Neural cell (in vitro differentiated cells): ENCODE data around the gene MARF1. TPM values are rescaled to one million over a fixed set of nuclear protein-coding genes. Genes with fewer than 3 reads are reported as not detected.

Experiments used
- H2AFZ ChIP-seq: fragments of 200-600, 300-800 bp; sonication (generic), shearing (Covaris generic); 2 replicates; pipeline ENCODE4 v1.6.0; 2014; ENCODE audit warnings: low read depth, mild to moderate bottlenecking, antibody characterized with exemption, low read length, moderate library complexity
- H3F3A ChIP-seq: fragments of 200-600 bp; shearing (Covaris generic); 2 replicates; pipeline ENCODE4 v1.6.1; 2016; ENCODE audit warnings: mild to moderate bottlenecking, moderate library complexity, mixed read lengths, antibody characterized with exemption, low read length; ENCODE audit not compliant: insufficient read depth, poor library complexity, severe bottlenecking
- H3K27ac ChIP-seq: fragments of 200-600, 300-800 bp; sonication (generic), shearing (Covaris generic); 2 replicates; pipeline ENCODE4 v1.5.1; 2014; ENCODE audit warnings: mild to moderate bottlenecking, low read length, moderate library complexity
- H3K27me3 ChIP-seq: fragments of 300-800, 200-600 bp; sonication (generic), shearing (Covaris generic); 2 replicates; pipeline ENCODE4 v1.6.0; 2014; ENCODE audit warnings: mild to moderate bottlenecking, low read depth, low read length, moderate library complexity; ENCODE audit not compliant: insufficient read depth
- H3K36me3 ChIP-seq: fragments of 300-800, 200-600 bp; sonication (generic), shearing (Covaris generic); 2 replicates; pipeline ENCODE4 v1.5.1; 2014; ENCODE audit warnings: mild to moderate bottlenecking, antibody characterized with exemption, low read length, moderate library complexity; ENCODE audit not compliant: insufficient read depth
- H3K4me2 ChIP-seq: fragments of 300-800, 200-600 bp; sonication (generic), shearing (Covaris generic); 2 replicates; pipeline ENCODE4 v1.6.0; 2014; ENCODE audit warnings: mild to moderate bottlenecking, low read length
- H3K4me3 ChIP-seq: fragments of 300-800, 200-600 bp; sonication (generic), shearing (Covaris generic); 2 replicates; pipeline ENCODE4 v1.5.1; 2014; ENCODE audit warnings: mild to moderate bottlenecking, low read length, moderate library complexity
- H3K79me2 ChIP-seq: fragments of 200-600 bp; shearing (Covaris generic); replicated peaks from 2 replicates; pipeline ENCODE4 v1.6.0; 2014; ENCODE audit warnings: mild to moderate bottlenecking, low read length, moderate library complexity; ENCODE audit not compliant: insufficient read depth
- H3K9ac ChIP-seq: fragments of 300-800, 200-600 bp; sonication (generic), shearing (Covaris generic); 2 replicates; pipeline ENCODE4 v1.6.1; 2016; ENCODE audit warnings: mild to moderate bottlenecking, low read length, mixed read lengths
- H3K9me2 ChIP-seq: fragments of 200-600 bp; shearing (Covaris generic); 2 replicates; pipeline ENCODE4 v1.6.1; 2016; ENCODE audit warnings: mild to moderate bottlenecking, low read length, mixed read lengths; ENCODE audit not compliant: insufficient read depth
- H3K9me3 ChIP-seq: fragments of 200-600, 300-800 bp; sonication (generic), shearing (Covaris generic); 2 replicates; pipeline ENCODE4 v1.6.1; 2016; ENCODE audit warnings: mild to moderate bottlenecking, mixed run types, low read length, moderate library complexity, mixed read lengths
- H4K20me1 ChIP-seq: fragments of 200-600 bp; shearing (Covaris generic); 2 replicates; pipeline ENCODE4 v1.6.1; 2016; ENCODE audit warnings: mild to moderate bottlenecking, mixed run types; ENCODE audit not compliant: insufficient read depth
- EP300 ChIP-seq: fragments of 450-650 bp; conservative IDR thresholded peaks from 2 replicates; pipeline ENCODE4 v1.6.1; 2014; ENCODE audit warnings: antibody characterized with exemption, mild to moderate bottlenecking, moderate library complexity; ENCODE audit not compliant: poor library complexity, severe bottlenecking
- EZH2 ChIP-seq: fragments of 200-600, 300-800 bp; shearing (Covaris generic), sonication (generic); IDR thresholded peaks from 2 replicates; pipeline ENCODE4 v1.6.1; 2014; ENCODE audit warnings: antibody characterized with exemption, low read length, borderline replicate concordance, mild to moderate bottlenecking; ENCODE audit not compliant: insufficient read depth, poor library complexity, severe bottlenecking
- MXI1 ChIP-seq: fragments of 450-650 bp; conservative IDR thresholded peaks from 2 replicates; pipeline ENCODE4 v1.6.1; 2014; ENCODE audit warnings: antibody characterized with exemption, mild to moderate bottlenecking; ENCODE audit not compliant: poor library complexity, severe bottlenecking
- POLR2AphosphoS5 ChIP-seq: IDR thresholded peaks from 2 replicates; pipeline ENCODE4 v1.6.1; 2012
- RAD21 ChIP-seq: fragments of 450-650 bp; conservative IDR thresholded peaks from 2 replicates; pipeline ENCODE4 v1.6.1; 2014; ENCODE audit warnings: antibody characterized with exemption, mild to moderate bottlenecking, moderate library complexity
- SMC3 ChIP-seq: fragments of 450-650 bp; conservative IDR thresholded peaks from 2 replicates; pipeline ENCODE4 v1.6.1; 2014; ENCODE audit warnings: antibody characterized with exemption, mild to moderate bottlenecking, moderate library complexity; ENCODE audit not compliant: poor library complexity
- TAF1 ChIP-seq: IDR thresholded peaks from 2 replicates; pipeline ENCODE4 v1.6.1; 2012; ENCODE audit warnings: low read depth
- polyA plus RNA-seq: library from polyadenylated mRNA; depleted of rRNA; stranded (reverse); fragments of >200 nt; gene quantifications from 2 replicates; pipeline ENCODE4 v1.2.3, GENCODE V29; 2014
- TF ChIP-seq, protein P1 (sequence below): IDR thresholded peaks from 2 replicates; pipeline ENCODE4 v1.6.1; 2012; ENCODE audit warnings: borderline replicate concordance
- TF ChIP-seq, protein P2 (sequence below): fragments of 450-650 bp; IDR thresholded peaks from 2 replicates; pipeline ENCODE4 v1.5.1; 2014; ENCODE audit warnings: antibody characterized with exemption, mild to moderate bottlenecking, moderate library complexity; ENCODE audit not compliant: poor library complexity, severe bottlenecking

MARF1 gene
- polyA plus RNA-seq, 1 donor from 2014 or later, result 23.2 TPM

GRCh38 chr16:15667091-15667742 is 24.3 kb upstream of the MARF1 start:
- no peak for TF ChIP-seq TAF1
- no peak for TF ChIP-seq EP300
- TF ChIP-seq, protein P1, sequence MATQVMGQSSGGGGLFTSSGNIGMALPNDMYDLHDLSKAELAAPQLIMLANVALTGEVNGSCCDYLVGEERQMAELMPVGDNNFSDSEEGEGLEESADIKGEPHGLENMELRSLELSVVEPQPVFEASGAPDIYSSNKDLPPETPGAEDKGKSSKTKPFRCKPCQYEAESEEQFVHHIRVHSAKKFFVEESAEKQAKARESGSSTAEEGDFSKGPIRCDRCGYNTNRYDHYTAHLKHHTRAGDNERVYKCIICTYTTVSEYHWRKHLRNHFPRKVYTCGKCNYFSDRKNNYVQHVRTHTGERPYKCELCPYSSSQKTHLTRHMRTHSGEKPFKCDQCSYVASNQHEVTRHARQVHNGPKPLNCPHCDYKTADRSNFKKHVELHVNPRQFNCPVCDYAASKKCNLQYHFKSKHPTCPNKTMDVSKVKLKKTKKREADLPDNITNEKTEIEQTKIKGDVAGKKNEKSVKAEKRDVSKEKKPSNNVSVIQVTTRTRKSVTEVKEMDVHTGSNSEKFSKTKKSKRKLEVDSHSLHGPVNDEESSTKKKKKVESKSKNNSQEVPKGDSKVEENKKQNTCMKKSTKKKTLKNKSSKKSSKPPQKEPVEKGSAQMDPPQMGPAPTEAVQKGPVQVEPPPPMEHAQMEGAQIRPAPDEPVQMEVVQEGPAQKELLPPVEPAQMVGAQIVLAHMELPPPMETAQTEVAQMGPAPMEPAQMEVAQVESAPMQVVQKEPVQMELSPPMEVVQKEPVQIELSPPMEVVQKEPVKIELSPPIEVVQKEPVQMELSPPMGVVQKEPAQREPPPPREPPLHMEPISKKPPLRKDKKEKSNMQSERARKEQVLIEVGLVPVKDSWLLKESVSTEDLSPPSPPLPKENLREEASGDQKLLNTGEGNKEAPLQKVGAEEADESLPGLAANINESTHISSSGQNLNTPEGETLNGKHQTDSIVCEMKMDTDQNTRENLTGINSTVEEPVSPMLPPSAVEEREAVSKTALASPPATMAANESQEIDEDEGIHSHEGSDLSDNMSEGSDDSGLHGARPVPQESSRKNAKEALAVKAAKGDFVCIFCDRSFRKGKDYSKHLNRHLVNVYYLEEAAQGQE, result no peak
- TF ChIP-seq POLR2AphosphoS5, result no peak
- no peak for TF ChIP-seq EZH2
- TF ChIP-seq MXI1, result no peak
- no peak for TF ChIP-seq RAD21
- TF ChIP-seq, protein P2, sequence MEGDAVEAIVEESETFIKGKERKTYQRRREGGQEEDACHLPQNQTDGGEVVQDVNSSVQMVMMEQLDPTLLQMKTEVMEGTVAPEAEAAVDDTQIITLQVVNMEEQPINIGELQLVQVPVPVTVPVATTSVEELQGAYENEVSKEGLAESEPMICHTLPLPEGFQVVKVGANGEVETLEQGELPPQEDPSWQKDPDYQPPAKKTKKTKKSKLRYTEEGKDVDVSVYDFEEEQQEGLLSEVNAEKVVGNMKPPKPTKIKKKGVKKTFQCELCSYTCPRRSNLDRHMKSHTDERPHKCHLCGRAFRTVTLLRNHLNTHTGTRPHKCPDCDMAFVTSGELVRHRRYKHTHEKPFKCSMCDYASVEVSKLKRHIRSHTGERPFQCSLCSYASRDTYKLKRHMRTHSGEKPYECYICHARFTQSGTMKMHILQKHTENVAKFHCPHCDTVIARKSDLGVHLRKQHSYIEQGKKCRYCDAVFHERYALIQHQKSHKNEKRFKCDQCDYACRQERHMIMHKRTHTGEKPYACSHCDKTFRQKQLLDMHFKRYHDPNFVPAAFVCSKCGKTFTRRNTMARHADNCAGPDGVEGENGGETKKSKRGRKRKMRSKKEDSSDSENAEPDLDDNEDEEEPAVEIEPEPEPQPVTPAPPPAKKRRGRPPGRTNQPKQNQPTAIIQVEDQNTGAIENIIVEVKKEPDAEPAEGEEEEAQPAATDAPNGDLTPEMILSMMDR, result no peak
- TF ChIP-seq SMC3, result no peak
- H3K9me3 ChIP-seq, result no peaks in the 10 kb centered on the region
- no peak overlapping the region for H3K27ac ChIP-seq
- no peaks in the 10 kb centered on the region for H3K9me2 ChIP-seq
- H3K4me3 ChIP-seq, result no peak overlapping the region
- no peaks in the 10 kb centered on the region for H4K20me1 ChIP-seq
- H3K36me3 ChIP-seq, result no peaks in the 10 kb centered on the region
- H3K4me2 ChIP-seq, result no peak overlapping the region
- H3K9ac ChIP-seq, result no peak overlapping the region
- no peaks in the 10 kb centered on the region for H3K79me2 ChIP-seq
- H2AFZ ChIP-seq, result no peak overlapping the region
- H3K27me3 ChIP-seq, result no peaks in the 10 kb centered on the region
- no peaks in the 10 kb centered on the region for H3F3A ChIP-seq

- no peak overlapping the region for H3K27ac ChIP-seq
- TF ChIP-seq, protein P1, result no peak
- no peak for TF ChIP-seq RAD21
- TF ChIP-seq POLR2AphosphoS5, result no peak
- no peak for TF ChIP-seq EZH2
- no peak for TF ChIP-seq SMC3
- TF ChIP-seq, protein P2, result no peak
- TF ChIP-seq TAF1, result no peak
- TF ChIP-seq MXI1, result no peak
- no peak for TF ChIP-seq EP300
- H3K4me3 ChIP-seq, result no peak overlapping the region
- H3K36me3 ChIP-seq, result no peaks in the 10 kb centered on the region
- H3F3A ChIP-seq, result no peaks in the 10 kb centered on the region
- no peak overlapping the region for H2AFZ ChIP-seq
- H3K4me2 ChIP-seq, result no peak overlapping the region
- H3K9ac ChIP-seq, result no peak overlapping the region
- H3K79me2 ChIP-seq, result no peaks in the 10 kb centered on the region
- H3K27me3 ChIP-seq, result no peaks in the 10 kb centered on the region
- H4K20me1 ChIP-seq, result no peaks in the 10 kb centered on the region
- H3K9me3 ChIP-seq, result no peaks in the 10 kb centered on the region
- H3K9me2 ChIP-seq, result no peaks in the 10 kb centered on the region
Measured at GRCh38 chr16:15665107-15665506, 22.2 kb upstream of the MARF1 start.
